Measurements from ENCODE around the gene THG1L. TPM values are rescaled to one million over a fixed set of nuclear protein-coding genes. Genes with fewer than 3 reads are reported as not detected.

THG1L gene
- total RNA-seq, 4 donors from 2014 or later = 9.3 to 14.1 (median 11.3) TPM

- no peak for DNase-seq (ENCODE audit: low spot score in 2 of 2)
- intact Hi-C loops (cut with DNase I; ENCODE audit: low total_unique reads) = no loop called here
- WGBS, 2 donors = 90% methylated on average over 8 of the region's 8 CpGs
- TF ChIP-seq POLR2A (IDR thresholded peaks at IDR 0.05) (no peak), CTCF (IDR thresholded peaks at IDR 0.05) (no peak)
- H3K4me3 ChIP-seq (ENCODE audit: low read depth, poor library complexity, severe bottlenecking) = no peak overlapping the region
Observed at GRCh38 chr5:157732596-157733262, 1.5 kb downstream of the THG1L start.

DNA sequence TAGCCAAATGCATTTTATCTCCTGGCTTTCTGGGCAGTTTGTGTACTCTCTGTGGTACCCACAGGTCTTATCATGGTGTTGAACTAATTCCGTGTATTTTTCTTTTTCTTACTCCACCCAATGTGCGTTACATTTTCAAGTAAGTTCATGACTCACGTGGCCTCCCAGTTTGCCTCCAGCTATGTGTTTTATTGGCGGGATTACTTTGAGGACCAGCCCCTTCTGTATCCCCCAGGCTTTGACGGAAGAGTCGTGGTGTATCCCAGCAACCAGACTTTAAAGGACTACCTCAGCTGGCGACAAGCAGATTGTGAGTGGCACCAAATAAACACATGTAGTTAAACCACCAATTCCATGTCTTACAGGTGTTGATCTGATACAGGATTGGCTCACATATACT, 3.2 kb downstream of the THG1L start:
- intact Hi-C loops (cut with DNase I; ENCODE audit: low total_unique reads) = no loop called here
- WGBS, 2 donors = 63 to 74% methylated on average over 7 of the region's 7 CpGs
- no peak for DNase-seq (ENCODE audit: low spot score in 2 of 2)

DNA sequence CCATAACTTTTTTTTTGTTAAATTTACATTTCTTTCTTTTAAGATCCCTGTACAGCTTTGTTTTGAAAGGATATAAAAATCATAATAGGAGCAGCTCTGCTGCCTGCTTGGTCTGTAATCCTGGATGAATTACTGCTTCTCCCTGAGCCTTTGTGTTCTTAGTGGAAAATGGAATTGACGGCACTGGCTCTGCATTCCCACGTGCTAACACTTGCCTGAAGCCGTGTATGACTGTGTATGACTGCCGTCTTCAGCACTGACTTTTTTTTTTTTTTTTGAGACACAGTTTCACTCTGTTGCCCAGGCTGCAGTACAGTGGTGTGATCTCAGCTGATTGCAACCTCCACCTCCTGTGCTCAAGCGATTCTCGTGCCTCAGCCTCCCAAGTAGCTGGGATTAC, 4.8 kb downstream of the THG1L start:
- no peak overlapping the region for H3K4me3 ChIP-seq (ENCODE audit: low read depth, poor library complexity, severe bottlenecking)
- TF ChIP-seq POLR2A (IDR thresholded peaks at IDR 0.05) (no peak), CTCF (IDR thresholded peaks at IDR 0.05) (no peak)
- WGBS, 2 donors = 67 to 72% methylated on average over 6 of the region's 6 CpGs
- no peak for DNase-seq (ENCODE audit: low spot score in 2 of 2)
- intact Hi-C loops (cut with DNase I; ENCODE audit: low total_unique reads) = no loop called here

More for the DNA sequence above, 3.2 kb downstream of the THG1L start:
- TF ChIP-seq CTCF (IDR thresholded peaks at IDR 0.05) (no peak), POLR2A (IDR thresholded peaks at IDR 0.05) (no peak)
- no peak overlapping the region for H3K4me3 ChIP-seq (ENCODE audit: low read depth, poor library complexity, severe bottlenecking)

- intact Hi-C loops (cut with DNase I; ENCODE audit: low total_unique reads) = loop anchor here (10.0 kb wide), 1 partner anchor 415 kb away; no protein-coding TSS in a partner anchor
- WGBS, 2 donors = 77% methylated on average over 12 of the region's 12 CpGs
- no peak for DNase-seq (ENCODE audit: low spot score in 2 of 2)
- TF ChIP-seq POLR2A (IDR thresholded peaks at IDR 0.05) = no peak
- no peak for TF ChIP-seq CTCF (IDR thresholded peaks at IDR 0.05)
- H3K4me3 ChIP-seq (ENCODE audit: low read depth, poor library complexity, severe bottlenecking) = no peak overlapping the region
Observed at GRCh38 chr5:157739388-157740228, 8.4 kb downstream of the THG1L start.

- 52 to 67% methylated on average over 3 of the region's 3 CpGs for WGBS, 2 donors
- no peak for TF ChIP-seq POLR2A (IDR thresholded peaks at IDR 0.05)
- no peak for TF ChIP-seq CTCF (IDR thresholded peaks at IDR 0.05)
- intact Hi-C loops (cut with DNase I; ENCODE audit: low total_unique reads) = loop anchor here (10.0 kb wide), 1 partner anchor 415 kb away; no protein-coding TSS in a partner anchor
- no peak for DNase-seq (ENCODE audit: low spot score in 2 of 2)
- no peak overlapping the region for H3K4me3 ChIP-seq (ENCODE audit: low read depth, poor library complexity, severe bottlenecking)
Observed at GRCh38 chr5:157740229-157740610, 9.0 kb downstream of the THG1L start.
